Femur (tissue), 1 donor: ENCODE data around the gene LUC7L2.
"Not testable (repeated sequence)": the region's sequence is repeated elsewhere in the genome, so short reads cannot be mapped to it uniquely, and the experiment has no call there.

Experiments
- DNase-seq: peaks from one replicate; pipeline ENCODE4 v3.0.0-alpha.2; 2017

LUC7L2 gene, protein sequence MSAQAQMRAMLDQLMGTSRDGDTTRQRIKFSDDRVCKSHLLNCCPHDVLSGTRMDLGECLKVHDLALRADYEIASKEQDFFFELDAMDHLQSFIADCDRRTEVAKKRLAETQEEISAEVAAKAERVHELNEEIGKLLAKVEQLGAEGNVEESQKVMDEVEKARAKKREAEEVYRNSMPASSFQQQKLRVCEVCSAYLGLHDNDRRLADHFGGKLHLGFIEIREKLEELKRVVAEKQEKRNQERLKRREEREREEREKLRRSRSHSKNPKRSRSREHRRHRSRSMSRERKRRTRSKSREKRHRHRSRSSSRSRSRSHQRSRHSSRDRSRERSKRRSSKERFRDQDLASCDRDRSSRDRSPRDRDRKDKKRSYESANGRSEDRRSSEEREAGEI

GRCh38 chr7:139359366-139360209, at the start of gene LUC7L2:
Gene LUC7L2 (plus strand): TSS chr7:139359894. CDS start chr7:139360262, 368 bp downstream.
- peak; percentile 100 for DNase-seq

DNA sequence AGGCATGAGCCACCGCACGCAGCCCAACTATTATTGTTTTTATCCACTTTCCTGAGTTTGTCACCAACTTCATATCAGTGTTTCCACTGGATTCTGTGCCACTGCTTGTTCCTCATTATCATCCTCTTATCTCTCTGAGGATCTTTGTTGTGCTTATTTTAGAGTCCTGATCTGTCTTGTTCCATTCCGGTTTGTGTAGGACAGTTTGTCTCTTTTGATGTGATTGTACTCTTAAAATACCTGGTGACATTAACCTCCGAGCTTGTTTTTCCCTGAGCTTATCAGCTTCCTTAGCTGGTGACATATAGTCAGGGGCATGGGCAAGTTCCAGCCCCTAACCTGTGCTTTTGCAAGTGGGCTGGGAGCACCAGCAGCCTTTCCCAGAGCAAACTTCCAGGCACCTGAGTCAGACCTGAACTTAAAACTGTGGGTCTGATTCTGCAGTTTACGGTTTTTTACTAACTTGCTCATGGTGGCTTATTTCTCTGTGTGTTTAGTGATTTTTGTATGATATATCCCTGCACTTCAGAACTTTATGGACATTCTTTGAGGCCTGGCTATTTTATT, 41.7 kb upstream of the LUC7L2 start:
- DNase-seq = no peak

DNA sequence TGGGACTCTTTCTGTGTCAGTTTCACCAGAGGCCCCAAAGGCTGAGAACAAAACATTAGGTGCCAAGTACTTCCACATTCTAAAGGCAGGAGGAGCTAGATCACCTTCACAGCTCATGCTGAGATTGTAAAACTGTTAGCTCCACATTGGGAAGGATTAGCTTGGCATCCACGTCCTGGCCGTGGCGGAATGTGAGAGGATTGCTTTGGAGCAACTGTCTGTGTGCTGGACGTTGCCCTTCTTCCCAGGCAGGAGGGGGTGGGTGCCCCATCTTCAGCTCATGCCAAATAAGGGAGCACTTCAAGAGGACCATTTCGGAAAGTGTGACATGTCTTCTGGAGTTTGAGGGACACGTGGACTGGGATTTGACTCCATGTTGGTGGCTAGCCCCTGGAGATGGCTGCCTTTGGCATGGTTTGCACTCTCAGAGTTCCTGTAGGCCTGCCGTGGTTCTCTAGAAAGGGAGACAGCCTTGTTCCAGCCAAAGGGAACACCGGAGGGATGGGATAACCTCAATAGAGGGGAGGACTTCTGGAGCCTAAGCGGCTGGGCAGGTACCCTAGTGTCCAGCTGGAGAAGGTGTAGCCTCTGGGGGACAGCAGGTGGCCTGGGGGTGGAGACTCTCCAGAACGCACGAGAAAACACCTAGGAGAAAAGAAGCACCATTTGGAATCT, 38.5 kb upstream of the LUC7L2 start:
- no peak for DNase-seq

DNA sequence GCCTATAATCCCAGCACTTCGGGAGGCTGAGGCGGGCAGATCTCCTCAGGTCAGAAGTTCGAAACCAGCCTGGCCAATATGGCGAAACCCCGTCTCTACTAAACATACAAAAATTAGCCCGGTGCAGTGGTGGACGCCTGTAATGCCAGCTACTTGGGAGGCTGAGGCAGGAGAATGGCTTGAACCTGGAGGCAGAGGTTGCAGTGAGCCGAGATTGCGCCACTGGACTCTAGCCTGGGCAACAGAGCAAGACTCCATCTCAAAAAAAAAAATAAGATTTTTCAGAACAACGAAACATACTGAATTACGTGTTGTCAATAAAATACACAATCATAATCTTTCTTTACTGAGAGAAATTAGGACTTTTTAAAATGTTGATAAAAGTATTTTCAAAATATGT, 35.0 kb upstream of the LUC7L2 start:
- not testable (repeated sequence) for DNase-seq

GRCh38 chr7:139328375-139328774, 31.3 kb upstream of the LUC7L2 start:
- no peak for DNase-seq

DNA sequence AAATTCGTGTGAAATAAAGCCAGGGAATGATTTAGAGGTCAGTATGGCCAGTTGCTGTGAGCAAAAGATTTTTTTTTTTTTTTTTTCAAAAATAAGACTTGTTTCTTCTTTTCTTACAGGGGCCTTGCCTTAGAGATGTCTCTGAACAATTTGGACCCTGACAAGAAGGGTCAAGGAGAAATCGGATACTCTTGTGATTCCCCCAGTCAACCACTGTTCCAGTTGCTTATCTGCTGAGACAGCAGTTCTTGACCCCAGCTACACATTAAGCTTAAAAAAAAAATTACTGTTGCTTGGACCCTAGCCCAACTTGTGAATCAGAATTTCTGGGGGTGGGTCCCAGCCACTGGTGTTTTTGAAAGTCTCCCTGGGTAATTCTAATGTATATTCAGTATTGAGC, 30.6 kb upstream of the LUC7L2 start:
- no peak for DNase-seq

- DNase-seq = no peak
Measured at GRCh38 chr7:139330333-139331030, 29.2 kb upstream of the LUC7L2 start.

DNA sequence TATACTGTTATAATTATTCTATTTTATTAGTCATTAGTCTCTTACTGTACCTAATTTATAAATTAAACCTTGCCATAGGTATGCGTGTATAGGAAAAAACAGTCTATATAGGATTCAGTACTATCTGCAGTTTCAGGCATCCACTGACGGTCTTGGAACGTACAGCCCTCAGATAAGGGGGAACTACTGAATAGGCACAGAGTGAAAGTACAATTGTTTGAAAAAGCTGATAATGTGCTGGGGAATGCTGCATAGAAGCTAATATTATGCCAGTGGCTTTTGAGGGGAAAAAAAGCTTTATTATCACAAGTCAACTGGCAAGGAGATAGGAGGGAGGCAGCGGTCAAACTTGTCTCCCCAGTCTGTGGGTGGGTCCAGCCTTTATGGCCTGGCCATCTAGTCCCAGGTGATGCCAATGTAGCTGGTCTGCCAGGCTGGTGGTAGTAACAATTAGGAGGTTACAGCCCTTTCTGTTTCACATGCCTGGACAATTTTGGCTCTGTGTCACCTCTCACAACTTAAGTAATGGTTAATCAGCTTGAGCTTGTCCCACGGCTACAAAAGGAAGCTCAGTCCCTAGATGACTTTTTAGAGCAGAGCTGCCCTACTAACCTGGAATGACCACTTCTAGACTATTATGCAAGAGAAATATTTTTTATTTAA, 26.9 kb upstream of the LUC7L2 start:
- DNase-seq = no peak

GRCh38 chr7:139333443-139333842, 26.3 kb upstream of the LUC7L2 start:
- DNase-seq = not testable (repeated sequence)

- no peak for DNase-seq
Measured at GRCh38 chr7:139334399-139335150, 25.1 kb upstream of the LUC7L2 start.

DNA sequence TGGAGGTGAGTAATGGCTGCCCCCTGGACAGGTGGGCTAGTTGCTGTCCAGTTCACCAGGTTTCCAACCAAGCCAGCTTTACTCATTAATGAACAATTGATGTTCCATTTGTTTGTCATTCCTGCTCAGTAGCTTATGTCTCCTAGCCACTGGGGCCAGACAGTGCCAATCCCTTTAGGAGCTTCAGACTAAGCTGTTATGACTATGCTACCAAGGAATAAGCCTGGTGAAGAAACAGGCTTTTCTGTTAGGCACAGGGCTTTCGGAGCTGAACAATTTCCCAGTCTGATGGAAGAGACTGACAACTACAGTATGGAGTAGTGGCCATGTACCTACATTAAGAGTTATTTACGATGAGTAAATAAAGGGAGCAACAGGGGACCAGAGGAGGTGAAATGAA, 20.7 kb upstream of the LUC7L2 start:
- no peak for DNase-seq

GRCh38 chr7:139339698-139340036, 20.0 kb upstream of the LUC7L2 start:
- DNase-seq = no peak

- DNase-seq = peak; percentile 99
Measured at GRCh38 chr7:139340037-139340807, 19.5 kb upstream of the LUC7L2 start.

- no peak for DNase-seq
Measured at GRCh38 chr7:139340808-139341057, 19.0 kb upstream of the LUC7L2 start.

DNA sequence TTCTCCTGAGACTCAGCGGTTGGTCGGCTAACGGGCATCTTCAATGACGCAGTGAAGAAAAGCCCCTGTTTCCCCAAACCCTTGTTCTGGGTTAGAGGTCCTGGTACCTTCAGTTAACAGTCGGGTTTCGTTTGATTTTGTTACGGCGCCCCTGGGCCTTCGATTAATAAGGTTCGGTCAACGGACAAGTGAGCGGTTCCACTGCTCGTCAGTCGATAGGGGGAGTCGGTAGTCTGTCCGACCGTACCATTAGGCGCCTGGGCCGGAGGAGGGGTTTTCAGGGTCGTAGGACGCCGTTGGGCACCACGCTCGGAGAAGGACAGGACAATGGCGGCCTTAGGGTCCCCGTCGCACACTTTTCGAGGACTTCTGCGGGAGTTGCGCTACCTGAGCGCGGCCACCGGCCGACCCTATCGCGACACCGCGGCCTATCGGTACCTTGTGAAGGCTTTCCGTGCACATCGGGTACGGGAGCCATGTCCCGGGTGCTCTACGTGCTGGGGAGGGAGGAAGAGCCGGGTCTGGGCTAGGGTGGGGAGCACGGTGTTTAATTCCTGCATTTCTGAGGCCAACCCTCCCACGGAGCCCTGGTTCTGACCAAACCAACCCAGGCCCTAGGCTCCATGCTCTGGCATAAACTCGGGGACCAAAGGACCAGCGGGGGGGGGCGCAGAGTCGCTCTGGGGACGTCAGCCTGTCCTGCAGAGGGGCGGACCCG, 18.5 kb upstream of the LUC7L2 start, which contains the start of gene FMC1:
Gene FMC1 (plus strand): TSS at position 280 of the 718 bp plus-strand sequence. CDS start 48 bp downstream, at position 328.
- peak; percentile 95 for DNase-seq

GRCh38 chr7:139341776-139342226, 17.9 kb upstream of the LUC7L2 start:
- DNase-seq = no peak

- no peak for DNase-seq
Measured at GRCh38 chr7:139345042-139345441, 14.7 kb upstream of the LUC7L2 start.

- no peak for DNase-seq
Measured at GRCh38 chr7:139351027-139351426, 8.7 kb upstream of the LUC7L2 start.

DNA sequence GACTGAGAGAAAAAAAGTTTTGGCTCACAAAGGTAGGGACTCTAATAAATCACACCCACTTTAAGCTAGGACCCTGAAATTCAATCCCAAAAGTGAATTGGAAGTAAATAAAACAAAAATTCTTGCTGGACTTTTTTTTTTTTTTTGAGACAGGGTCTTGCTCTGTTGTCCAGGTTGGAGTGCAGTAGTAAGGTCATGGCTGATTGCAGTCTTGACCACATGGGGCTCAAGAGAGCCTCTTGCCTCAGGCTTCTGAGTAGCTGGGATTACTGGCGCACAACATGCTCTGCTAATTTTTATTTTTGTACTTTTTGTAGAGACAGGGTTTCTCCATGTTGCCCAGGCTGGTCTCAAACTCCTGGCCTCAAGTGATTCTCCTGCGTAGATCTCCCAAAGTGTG, 5.0 kb upstream of the LUC7L2 start:
- DNase-seq = no peak

DNA sequence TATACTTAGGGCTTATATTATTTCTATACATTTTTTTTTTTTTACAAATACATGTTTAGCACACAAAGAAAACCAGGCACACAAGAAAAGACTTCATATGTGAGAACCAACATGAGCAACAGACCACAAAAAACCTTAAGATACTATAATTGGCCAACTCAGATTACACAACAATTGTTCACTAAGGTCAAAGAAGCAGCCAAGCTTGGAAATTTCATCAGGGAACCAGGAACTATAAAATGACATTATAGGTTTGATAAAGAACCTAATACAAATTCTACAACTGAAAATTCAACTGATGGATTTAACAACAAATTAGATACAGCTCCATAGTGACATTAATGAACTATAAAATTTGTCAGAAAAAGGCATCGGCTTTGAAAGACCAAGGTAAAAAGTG, 4.4 kb upstream of the LUC7L2 start:
- DNase-seq = no peak
